Activated CD4-positive, alpha-beta T cell treated with anti-CD3 and anti-CD28 coated beads, Interleukin-2, amount 10 ng/mL, durations not matched to agents 24 days and 14 days (primary cell): ENCODE results near the gene TTLL4. TPM values are rescaled to one million over a fixed set of nuclear protein-coding genes. Genes with fewer than 3 reads are reported as not detected.

ENCODE experiments used
- DNase-seq: peaks from one replicate; pipeline ENCODE4 v3.0.0; 2022
- H3K27ac Mint-ChIP-seq: one replicate; pipeline ENCODE4 v1.8.0; 2022; ENCODE audit warnings: mild to moderate bottlenecking, mixed read lengths
- H3K27me3 Mint-ChIP-seq: one replicate; pipeline ENCODE4 v1.8.0; 2022; ENCODE audit warnings: mixed read lengths
- H3K36me3 Mint-ChIP-seq: one replicate; pipeline ENCODE4 v1.8.0; 2022; ENCODE audit warnings: low read depth, mild to moderate bottlenecking, mixed read lengths
- H3K4me1 Mint-ChIP-seq: one replicate; pipeline ENCODE4 v1.8.0; 2021; ENCODE audit warnings: mixed read lengths
- H3K4me3 Mint-ChIP-seq: one replicate; pipeline ENCODE4 v1.8.0; 2022; ENCODE audit warnings: mild to moderate bottlenecking, moderate library complexity, mixed read lengths
- H3K9me3 Mint-ChIP-seq: one replicate; pipeline ENCODE4 v1.8.0; 2021; ENCODE audit warnings: mixed read lengths
- intact Hi-C: fragments of 100-400 bp; cut with micrococcal nuclease; formaldehyde crosslinking; loops from one replicate; pipeline ENCODE4 v1.15.1; 2023
- total RNA-seq: library from RNA; stranded (reverse); gene quantifications from 2 replicates; pipeline ENCODE4 v1.2.3, GENCODE V29; 2022

TTLL4 gene
- total RNA-seq, 1 donor from 2014 or later: 66.1 TPM

DNA sequence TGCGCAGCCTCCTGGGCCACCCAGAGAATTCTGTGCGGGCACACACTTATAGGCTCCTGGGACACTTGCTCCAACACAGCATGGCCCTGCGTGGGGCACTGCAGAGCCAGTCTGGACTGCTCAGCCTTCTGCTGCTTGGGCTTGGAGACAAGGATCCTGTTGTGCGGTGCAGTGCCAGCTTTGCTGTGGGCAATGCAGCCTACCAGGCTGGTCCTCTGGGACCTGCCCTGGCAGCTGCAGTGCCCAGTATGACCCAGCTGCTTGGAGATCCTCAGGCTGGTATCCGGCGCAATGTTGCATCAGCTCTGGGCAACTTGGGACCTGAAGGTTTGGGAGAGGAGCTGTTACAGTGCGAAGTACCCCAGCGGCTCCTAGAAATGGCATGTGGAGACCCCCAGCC, 11.8 kb upstream of the TTLL4 start:
- Mint-ChIP-seq H3K27ac (no peak overlapping the region), H3K4me3 (no peak overlapping the region), H3K36me3 (peaks cover under 1% of the 10 kb centered on the region), H3K9me3 (no peaks in the 10 kb centered on the region), H3K27me3 (no peaks in the 10 kb centered on the region), H3K4me1 (no peaks in the 10 kb centered on the region)
- no peak for DNase-seq
- intact Hi-C loops: no loop called here

DNA sequence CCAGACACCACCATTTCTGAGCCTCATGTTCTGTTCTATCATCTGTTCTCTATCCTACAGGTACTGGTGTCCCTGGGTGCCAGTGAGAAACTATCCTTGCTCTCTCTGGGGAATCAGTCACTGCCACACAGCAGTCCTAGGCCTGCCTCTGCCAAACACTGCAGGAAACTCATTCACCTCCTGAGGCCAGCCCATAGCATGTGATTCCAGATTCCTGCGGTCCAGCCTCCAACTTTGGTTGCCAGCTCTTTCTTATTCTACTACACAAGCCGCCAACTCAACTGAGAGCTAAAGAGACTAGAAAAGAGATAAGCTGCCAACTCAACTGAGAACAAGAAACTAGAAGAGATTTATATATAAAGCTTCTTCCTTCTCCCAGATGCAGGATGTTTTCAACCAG, 8.8 kb upstream of the TTLL4 start:
- H3K9me3 Mint-ChIP-seq: no peaks in the 10 kb centered on the region
- H3K4me1 Mint-ChIP-seq: no peaks in the 10 kb centered on the region
- no peaks in the 10 kb centered on the region for H3K36me3 Mint-ChIP-seq
- intact Hi-C loops: no loop called here
- H3K4me3 Mint-ChIP-seq: no peak overlapping the region
- no peaks in the 10 kb centered on the region for H3K27me3 Mint-ChIP-seq
- DNase-seq: no peak
- H3K27ac Mint-ChIP-seq: no peak overlapping the region

DNA sequence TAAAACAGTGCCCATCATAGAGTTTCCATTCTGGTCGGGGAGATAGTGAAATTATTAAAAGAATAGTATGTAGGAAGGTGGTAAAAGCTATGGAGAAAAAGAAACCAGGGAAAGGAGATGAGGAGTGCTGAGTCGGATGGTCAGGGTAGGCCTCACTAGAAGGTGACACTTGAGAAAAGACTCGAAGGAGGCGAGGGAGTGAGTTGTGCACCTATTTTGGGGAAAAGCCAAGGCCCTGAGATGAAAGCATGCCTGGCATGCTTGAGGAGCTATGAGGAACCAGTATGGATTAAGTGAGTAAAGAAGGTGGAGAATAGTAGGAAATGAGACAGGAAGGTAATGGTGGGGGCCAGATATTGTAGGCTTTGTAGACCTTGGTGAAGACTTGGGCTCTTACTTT, 7.3 kb upstream of the TTLL4 start:
- no peak overlapping the region for H3K27ac Mint-ChIP-seq
- peaks cover 2% of the 10 kb centered on the region for H3K4me1 Mint-ChIP-seq
- intact Hi-C loops: no loop called here
- no peak overlapping the region for H3K4me3 Mint-ChIP-seq
- DNase-seq: no peak
- H3K9me3 Mint-ChIP-seq: no peaks in the 10 kb centered on the region
- H3K36me3 Mint-ChIP-seq: no peaks in the 10 kb centered on the region
- peaks cover 3% of the 10 kb centered on the region for H3K27me3 Mint-ChIP-seq

GRCh38 chr2:218708086-218708485, 2.5 kb upstream of the TTLL4 start:
- no peak overlapping the region for H3K27ac Mint-ChIP-seq
- intact Hi-C loops: no loop called here

DNA sequence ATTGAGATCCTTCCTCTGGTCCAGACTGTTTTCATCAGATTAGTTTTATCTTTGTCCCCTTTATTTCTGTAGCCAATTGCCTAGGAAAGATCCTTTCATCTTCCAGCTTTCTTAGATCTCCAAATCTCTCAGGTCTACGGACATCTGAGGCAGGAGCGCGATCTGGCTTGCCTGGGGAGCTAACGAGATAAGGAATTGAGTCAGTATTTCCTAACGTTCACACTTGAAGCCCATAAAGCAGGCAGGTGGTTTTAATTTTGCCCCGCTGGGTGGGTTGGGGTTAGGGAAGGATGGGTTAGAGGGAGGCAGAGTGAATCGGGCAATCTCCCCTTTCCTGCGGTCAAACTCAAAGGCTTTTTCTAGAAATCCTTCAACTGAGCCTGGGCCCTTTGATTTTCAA, 727 bp upstream of the TTLL4 start:
- no peaks in the 10 kb centered on the region for H3K36me3 Mint-ChIP-seq
- H3K4me3 Mint-ChIP-seq: peak overlapping the region; percentile 28
- no peaks in the 10 kb centered on the region for H3K9me3 Mint-ChIP-seq
- no peak for DNase-seq
- H3K27ac Mint-ChIP-seq: no peak overlapping the region
- peaks cover 3% of the 10 kb centered on the region for H3K27me3 Mint-ChIP-seq
- intact Hi-C loops: loop anchor here (1.0 to 5.0 kb wide), 7 partner anchors 38 to 469 kb away; partner anchors contain the start of genes AAMP, BCS1L, CNOT9 and PNKD
- peaks cover 18% of the 10 kb centered on the region for H3K4me1 Mint-ChIP-seq

More at GRCh38 chr2:218708086-218708485, 2.5 kb upstream of the TTLL4 start:
- no peaks in the 10 kb centered on the region for H3K36me3 Mint-ChIP-seq
- peaks cover 3% of the 10 kb centered on the region for H3K27me3 Mint-ChIP-seq
- H3K4me1 Mint-ChIP-seq: peaks cover 11% of the 10 kb centered on the region
- no peak overlapping the region for H3K4me3 Mint-ChIP-seq
- H3K9me3 Mint-ChIP-seq: no peaks in the 10 kb centered on the region
- DNase-seq: no peak

GRCh38 chr2:218710334-218710686, 325 bp upstream of the TTLL4 start:
- Mint-ChIP-seq H3K9me3 (no peaks in the 10 kb centered on the region), H3K4me3 (peak overlapping the region; percentile 94), H3K36me3 (no peaks in the 10 kb centered on the region), H3K27ac (peak overlapping the region; percentile 85), H3K27me3 (peaks cover 3% of the 10 kb centered on the region), H3K4me1 (peaks cover 18% of the 10 kb centered on the region)
- DNase-seq: no peak
- intact Hi-C loops: loop anchor here (1.0 to 5.0 kb wide), 7 partner anchors 38 to 468 kb away; partner anchors contain the start of genes AAMP, BCS1L, CNOT9 and PNKD

DNA sequence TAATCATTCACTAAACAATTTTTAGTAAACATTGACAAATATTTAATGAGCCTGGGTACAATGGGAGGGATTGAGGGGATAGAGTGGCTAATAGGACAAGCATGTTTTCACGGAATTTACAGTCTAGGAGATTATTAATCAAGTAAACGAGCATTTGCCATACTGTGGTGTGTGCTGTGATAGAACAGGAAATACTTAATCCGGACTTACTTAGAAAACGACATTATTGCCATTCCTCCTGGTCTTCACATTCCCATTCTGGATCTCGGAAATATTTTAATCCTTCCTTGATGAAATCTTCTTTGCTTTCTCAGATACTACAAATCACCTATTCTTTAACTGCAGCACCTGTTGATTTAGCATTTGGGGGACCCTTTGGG, 905 bp downstream of the TTLL4 start:
- Mint-ChIP-seq H3K27ac (peak overlapping the region; percentile 85), H3K9me3 (no peaks in the 10 kb centered on the region), H3K4me1 (peaks cover 18% of the 10 kb centered on the region), H3K36me3 (peaks cover 4% of the 10 kb centered on the region), H3K27me3 (peaks cover 3% of the 10 kb centered on the region), H3K4me3 (peak overlapping the region; percentile 94)
- DNase-seq: no peak
- intact Hi-C loops: loop anchor here (1.0 to 5.0 kb wide), 5 partner anchors 136 to 467 kb away; partner anchors contain the start of gene RETREG2

- peaks cover 9% of the 10 kb centered on the region for H3K36me3 Mint-ChIP-seq
- no peak overlapping the region for H3K27ac Mint-ChIP-seq
- no peak for DNase-seq
- H3K4me1 Mint-ChIP-seq: peaks cover 23% of the 10 kb centered on the region
- no peak overlapping the region for H3K4me3 Mint-ChIP-seq
- no peaks in the 10 kb centered on the region for H3K9me3 Mint-ChIP-seq
- H3K27me3 Mint-ChIP-seq: no peaks in the 10 kb centered on the region
- intact Hi-C loops: loop anchor here (5.0 kb wide), 1 partner anchor 133 kb away; no protein-coding TSS in a partner anchor
Measured at GRCh38 chr2:218713922-218714321, 3.3 kb downstream of the TTLL4 start.

GRCh38 chr2:218716070-218716469, 5.4 kb downstream of the TTLL4 start:
- no peaks in the 10 kb centered on the region for H3K9me3 Mint-ChIP-seq
- intact Hi-C loops: no loop called here
- H3K4me3 Mint-ChIP-seq: no peak overlapping the region
- H3K4me1 Mint-ChIP-seq: peaks cover 21% of the 10 kb centered on the region
- no peak overlapping the region for H3K27ac Mint-ChIP-seq
- DNase-seq: no peak
- H3K36me3 Mint-ChIP-seq: peaks cover 14% of the 10 kb centered on the region
- no peaks in the 10 kb centered on the region for H3K27me3 Mint-ChIP-seq

- no peak overlapping the region for H3K4me3 Mint-ChIP-seq
Measured at GRCh38 chr2:218717262-218717661, 6.6 kb downstream of the TTLL4 start.

DNA sequence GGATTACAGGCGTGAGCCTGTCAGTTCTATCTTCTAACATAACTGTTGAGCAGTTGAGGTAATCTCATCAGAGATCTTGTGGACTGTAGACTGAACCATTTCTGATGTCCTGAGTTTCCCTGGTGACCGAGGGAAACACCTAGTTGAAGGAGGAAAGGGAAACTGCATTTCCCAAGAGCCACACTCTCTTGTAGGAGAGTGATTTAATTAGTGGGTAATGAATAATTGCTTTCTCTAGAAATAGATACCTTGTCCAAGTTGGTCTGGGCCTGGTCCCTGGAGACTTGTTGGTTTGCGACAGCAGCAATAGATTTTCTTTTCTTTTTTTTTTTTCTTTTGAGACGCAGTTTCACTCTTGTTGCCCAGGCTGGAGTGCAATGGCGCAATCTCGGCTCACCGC, 7.4 kb downstream of the TTLL4 start:
- Mint-ChIP-seq H3K4me3 (no peak overlapping the region), H3K4me1 (peaks cover 25% of the 10 kb centered on the region)

More at GRCh38 chr2:218717262-218717661, 6.6 kb downstream of the TTLL4 start:
- peaks cover 17% of the 10 kb centered on the region for H3K4me1 Mint-ChIP-seq
- H3K27ac Mint-ChIP-seq: no peak overlapping the region
- no peak for DNase-seq
- peaks cover 14% of the 10 kb centered on the region for H3K36me3 Mint-ChIP-seq
- H3K27me3 Mint-ChIP-seq: no peaks in the 10 kb centered on the region
- no peaks in the 10 kb centered on the region for H3K9me3 Mint-ChIP-seq
- intact Hi-C loops: no loop called here

DNA sequence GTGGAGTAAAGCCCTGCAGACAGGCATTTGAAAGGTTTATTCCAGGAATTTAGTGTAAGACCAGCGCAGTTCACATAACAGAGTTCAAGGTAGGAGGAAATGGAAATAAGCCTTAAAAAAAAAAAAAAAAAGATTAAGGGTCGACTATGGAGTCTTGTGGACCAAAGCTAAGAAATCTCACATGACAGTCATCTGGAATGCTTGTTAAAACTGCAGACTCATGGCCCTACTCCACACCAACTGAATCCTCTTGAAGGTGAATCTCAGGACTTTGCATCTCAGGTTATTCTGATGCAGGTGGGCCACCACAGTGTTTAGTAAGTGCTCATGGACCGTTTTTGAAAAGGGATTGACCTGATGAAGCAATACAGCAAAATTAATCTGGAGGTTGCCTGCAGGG, 8.8 kb downstream of the TTLL4 start:
- intact Hi-C loops: no loop called here
- Mint-ChIP-seq H3K36me3 (peaks cover 16% of the 10 kb centered on the region), H3K4me1 (peaks cover 24% of the 10 kb centered on the region), H3K27ac (no peak overlapping the region), H3K4me3 (no peak overlapping the region), H3K27me3 (no peaks in the 10 kb centered on the region), H3K9me3 (no peaks in the 10 kb centered on the region)
- no peak for DNase-seq

More for the DNA sequence above, 7.4 kb downstream of the TTLL4 start:
- H3K36me3 Mint-ChIP-seq: peaks cover 14% of the 10 kb centered on the region
- intact Hi-C loops: no loop called here
- H3K27me3 Mint-ChIP-seq: no peaks in the 10 kb centered on the region
- DNase-seq: no peak
- no peaks in the 10 kb centered on the region for H3K9me3 Mint-ChIP-seq
- H3K27ac Mint-ChIP-seq: no peak overlapping the region

- DNase-seq: no peak
- Mint-ChIP-seq H3K9me3 (no peaks in the 10 kb centered on the region), H3K36me3 (peaks cover 17% of the 10 kb centered on the region)
Measured at GRCh38 chr2:218720048-218721041, 9.7 kb downstream of the TTLL4 start.

GRCh38 chr2:218721488-218721887, 10.9 kb downstream of the TTLL4 start:
- Mint-ChIP-seq H3K4me3 (no peak overlapping the region), H3K27ac (no peak overlapping the region), H3K27me3 (no peaks in the 10 kb centered on the region), H3K4me1 (peaks cover 24% of the 10 kb centered on the region), H3K36me3 (peaks cover 21% of the 10 kb centered on the region), H3K9me3 (no peaks in the 10 kb centered on the region)
- DNase-seq: no peak
- intact Hi-C loops: no loop called here

More at GRCh38 chr2:218720048-218721041, 9.7 kb downstream of the TTLL4 start:
- intact Hi-C loops: no loop called here
- no peaks in the 10 kb centered on the region for H3K27me3 Mint-ChIP-seq
- no peak overlapping the region for H3K4me3 Mint-ChIP-seq
- H3K4me1 Mint-ChIP-seq: peaks cover 24% of the 10 kb centered on the region
- H3K27ac Mint-ChIP-seq: no peak overlapping the region
